NT2/D1 (cell line): Measurements from ENCODE around the gene CD300H.

ENCODE experiments used
- SUZ12 ChIP-seq: IDR thresholded peaks from 2 replicates; pipeline ENCODE4 v1.6.1; 2011; ENCODE audit not compliant: insufficient read length, insufficient read depth; ENCODE audit errors: extremely low read depth
- YY1 ChIP-seq: IDR thresholded peaks from 2 replicates; pipeline ENCODE4 v1.6.1; 2011; ENCODE audit not compliant: insufficient read length, insufficient read depth
- ZNF274 ChIP-seq: IDR thresholded peaks from 2 replicates; pipeline ENCODE4 v1.6.1; 2011; ENCODE audit warnings: mild to moderate bottlenecking, low read depth, low read length

DNA sequence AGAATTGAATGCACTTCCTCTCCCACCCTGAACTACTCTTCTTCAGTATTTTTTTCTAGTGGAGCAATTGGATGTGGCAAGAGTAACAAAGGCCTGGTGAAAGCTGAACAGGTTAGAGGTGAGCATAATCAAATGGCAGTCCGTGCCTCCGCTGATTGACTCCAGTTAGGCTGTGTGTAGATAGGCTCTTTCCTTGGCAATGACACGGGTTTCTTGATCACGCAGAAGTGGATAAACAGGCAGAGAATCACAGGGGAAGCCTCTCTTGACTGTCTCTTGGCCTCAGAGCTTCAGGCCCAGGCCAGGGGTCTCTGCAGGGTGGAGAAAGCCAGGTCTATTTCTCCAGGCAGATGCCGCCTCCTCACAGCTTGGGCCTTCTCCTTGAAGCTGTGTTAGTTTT, 40.2 kb downstream of the CD300H start:
- TF ChIP-seq SUZ12 (no peak), YY1 (no peak), ZNF274 (no peak)
